ENCODE data around the gene ANAPC10. TPM values are rescaled to one million over a fixed set of nuclear protein-coding genes. Genes with fewer than 3 reads are reported as not detected.

ANAPC10 gene
- total RNA-seq, 1 donor: 34.3 TPM

- H3K4me3 ChIP-seq (ENCODE audit: low read length): no peak overlapping the region
- peaks cover 22% of the 10 kb centered on the region for H3K4me1 ChIP-seq (ENCODE audit: insufficient read depth, low read length)
- no peaks in the 10 kb centered on the region for H3K27me3 ChIP-seq (ENCODE audit: insufficient read depth, low read length)
- peaks cover 12% of the 10 kb centered on the region for H3K9me3 ChIP-seq (ENCODE audit: low read depth, low read length)
These were observed 4.4 kb downstream of the ANAPC10 start for GRCh38 chr4:145093638-145094037.

- H3K4me1 ChIP-seq (ENCODE audit: insufficient read depth, low read length): peaks cover 9% of the 10 kb centered on the region
- H3K4me3 ChIP-seq (ENCODE audit: low read length): no peak overlapping the region
- no peaks in the 10 kb centered on the region for H3K27me3 ChIP-seq (ENCODE audit: insufficient read depth, low read length)
- H3K9me3 ChIP-seq (ENCODE audit: low read depth, low read length): peaks cover 12% of the 10 kb centered on the region
These were observed 7.6 kb downstream of the ANAPC10 start for GRCh38 chr4:145090380-145090779.

GRCh38 chr4:145083891-145084605 is 13.9 kb downstream of the ANAPC10 start:
- H3K27me3 ChIP-seq (ENCODE audit: insufficient read depth, low read length): no peaks in the 10 kb centered on the region
- H3K9me3 ChIP-seq (ENCODE audit: low read depth, low read length): no peaks in the 10 kb centered on the region
- peaks cover 6% of the 10 kb centered on the region for H3K4me1 ChIP-seq (ENCODE audit: insufficient read depth, low read length)
- H3K4me3 ChIP-seq (ENCODE audit: low read length): no peak overlapping the region

DNA sequence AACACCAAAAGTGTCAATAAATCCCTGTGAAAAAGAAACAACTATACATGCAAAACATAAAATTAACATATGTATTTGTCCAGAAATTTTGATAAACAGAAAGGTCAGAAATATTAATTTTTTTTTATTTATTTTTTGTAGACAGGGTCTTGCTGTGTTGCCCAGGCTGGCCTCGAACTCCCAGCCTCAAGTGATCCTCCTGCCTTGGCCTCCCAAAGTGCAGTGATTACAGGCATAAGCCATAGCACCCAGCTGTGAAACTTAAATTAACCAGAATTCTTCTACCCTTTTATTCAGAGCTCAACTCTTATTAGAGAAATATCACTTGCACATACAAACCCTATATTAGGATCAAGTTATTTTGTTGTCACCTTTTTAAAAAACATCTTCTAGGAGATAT is 16.2 kb downstream of the ANAPC10 start:
- H3K4me3 ChIP-seq (ENCODE audit: low read length): no peak overlapping the region
- no peaks in the 10 kb centered on the region for H3K9me3 ChIP-seq (ENCODE audit: low read depth, low read length)
- no peaks in the 10 kb centered on the region for H3K4me1 ChIP-seq (ENCODE audit: insufficient read depth, low read length)
- no peaks in the 10 kb centered on the region for H3K27me3 ChIP-seq (ENCODE audit: insufficient read depth, low read length)

GRCh38 chr4:145076469-145076855 is 21.5 kb downstream of the ANAPC10 start:
- H3K4me3 ChIP-seq (ENCODE audit: low read length): no peak overlapping the region
- H3K9me3 ChIP-seq (ENCODE audit: low read depth, low read length): no peaks in the 10 kb centered on the region

GRCh38 chr4:145075742-145076468 is 22.1 kb downstream of the ANAPC10 start:
- H3K4me3 ChIP-seq (ENCODE audit: low read length): no peak overlapping the region
- no peaks in the 10 kb centered on the region for H3K4me1 ChIP-seq (ENCODE audit: insufficient read depth, low read length)
- no peaks in the 10 kb centered on the region for H3K27me3 ChIP-seq (ENCODE audit: insufficient read depth, low read length)
- H3K9me3 ChIP-seq (ENCODE audit: low read depth, low read length): no peaks in the 10 kb centered on the region

More at GRCh38 chr4:145076469-145076855, 21.5 kb downstream of the ANAPC10 start:
- Histone ChIP-seq H3K4me1 (ENCODE audit: insufficient read depth, low read length) (no peaks in the 10 kb centered on the region), H3K27me3 (ENCODE audit: insufficient read depth, low read length) (no peaks in the 10 kb centered on the region)

GRCh38 chr4:145071560-145071959 is 26.4 kb downstream of the ANAPC10 start:
- Histone ChIP-seq H3K4me3 (ENCODE audit: low read length) (no peak overlapping the region), H3K4me1 (ENCODE audit: insufficient read depth, low read length) (no peaks in the 10 kb centered on the region), H3K9me3 (ENCODE audit: low read depth, low read length) (no peaks in the 10 kb centered on the region), H3K27me3 (ENCODE audit: insufficient read depth, low read length) (no peaks in the 10 kb centered on the region)

DNA sequence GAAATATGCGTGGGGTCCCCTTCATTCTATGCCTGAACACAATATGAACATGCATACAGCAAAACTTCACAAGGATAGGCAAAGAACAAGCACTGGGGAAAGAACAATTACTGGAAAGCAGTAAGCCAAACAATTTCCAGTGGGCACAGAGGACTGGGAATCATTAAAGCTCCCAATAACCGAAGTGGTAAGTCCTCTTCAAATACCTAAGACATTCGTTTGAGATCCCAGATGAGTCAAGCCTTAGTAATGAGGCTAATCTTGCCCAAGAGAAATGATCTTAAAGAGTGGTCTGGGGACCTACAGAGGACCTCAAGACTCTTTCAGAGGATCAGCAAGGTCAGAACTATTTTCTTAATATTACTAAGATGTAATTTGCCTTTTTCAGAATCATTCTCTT is 28.6 kb downstream of the ANAPC10 start:
- Histone ChIP-seq H3K27me3 (ENCODE audit: insufficient read depth, low read length) (no peaks in the 10 kb centered on the region), H3K4me3 (ENCODE audit: low read length) (no peak overlapping the region), H3K4me1 (ENCODE audit: insufficient read depth, low read length) (no peaks in the 10 kb centered on the region), H3K9me3 (ENCODE audit: low read depth, low read length) (no peaks in the 10 kb centered on the region)

GRCh38 chr4:145066063-145066501 is 31.9 kb downstream of the ANAPC10 start:
- H3K27me3 ChIP-seq (ENCODE audit: insufficient read depth, low read length): no peaks in the 10 kb centered on the region
- no peaks in the 10 kb centered on the region for H3K9me3 ChIP-seq (ENCODE audit: low read depth, low read length)
- no peak overlapping the region for H3K4me3 ChIP-seq (ENCODE audit: low read length)
- no peaks in the 10 kb centered on the region for H3K4me1 ChIP-seq (ENCODE audit: insufficient read depth, low read length)

- Histone ChIP-seq H3K4me3 (ENCODE audit: low read length) (no peak overlapping the region), H3K4me1 (ENCODE audit: insufficient read depth, low read length) (no peaks in the 10 kb centered on the region), H3K27me3 (ENCODE audit: insufficient read depth, low read length) (no peaks in the 10 kb centered on the region), H3K9me3 (ENCODE audit: low read depth, low read length) (no peaks in the 10 kb centered on the region)
These were observed 36.6 kb downstream of the ANAPC10 start for GRCh38 chr4:145061318-145061920.

GRCh38 chr4:145058256-145058655 is 39.7 kb downstream of the ANAPC10 start:
- Histone ChIP-seq H3K4me3 (ENCODE audit: low read length) (no peak overlapping the region), H3K27me3 (ENCODE audit: insufficient read depth, low read length) (no peaks in the 10 kb centered on the region), H3K4me1 (ENCODE audit: insufficient read depth, low read length) (no peaks in the 10 kb centered on the region), H3K9me3 (ENCODE audit: low read depth, low read length) (no peaks in the 10 kb centered on the region)

DNA sequence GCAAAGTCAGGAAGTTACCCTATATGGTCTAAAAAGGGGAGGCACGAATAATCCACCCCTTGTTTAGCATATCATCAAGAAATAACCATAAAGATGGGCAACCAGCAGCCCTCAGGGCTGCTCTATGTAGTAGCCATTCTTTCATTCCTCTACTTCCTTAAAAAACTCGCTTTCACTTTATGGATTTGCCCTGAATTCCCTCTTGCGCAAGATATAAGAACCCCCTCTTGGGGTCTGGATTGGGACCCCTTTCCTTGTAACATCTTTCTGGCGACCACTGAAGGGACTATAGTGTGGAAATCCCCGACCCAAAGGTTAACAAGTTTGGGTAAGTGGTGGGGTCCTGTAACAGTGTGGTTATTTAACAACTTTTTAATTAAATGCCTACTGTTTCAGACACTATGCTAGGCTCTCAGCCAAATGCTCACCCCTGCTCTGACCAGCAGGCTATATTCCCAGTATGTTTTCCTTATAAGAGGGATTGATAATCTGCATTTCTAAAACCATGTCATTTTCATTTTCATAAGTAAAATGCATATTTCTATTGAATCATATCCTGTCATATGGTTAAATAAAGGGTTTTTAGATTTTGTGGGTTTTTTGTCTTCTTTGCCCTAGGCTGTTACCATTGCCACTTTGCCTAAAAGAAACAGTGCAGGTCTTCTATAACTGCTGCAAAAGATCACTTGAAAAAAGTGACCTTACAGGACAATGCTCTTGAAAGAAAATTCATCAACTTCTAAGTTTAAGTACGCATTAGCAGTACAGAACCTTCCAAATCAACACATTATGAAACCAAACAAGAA is 41.5 kb downstream of the ANAPC10 start:
- Histone ChIP-seq H3K9me3 (ENCODE audit: low read depth, low read length) (no peaks in the 10 kb centered on the region), H3K27me3 (ENCODE audit: insufficient read depth, low read length) (no peaks in the 10 kb centered on the region), H3K4me1 (ENCODE audit: insufficient read depth, low read length) (no peaks in the 10 kb centered on the region), H3K4me3 (ENCODE audit: low read length) (no peak overlapping the region)

DNA sequence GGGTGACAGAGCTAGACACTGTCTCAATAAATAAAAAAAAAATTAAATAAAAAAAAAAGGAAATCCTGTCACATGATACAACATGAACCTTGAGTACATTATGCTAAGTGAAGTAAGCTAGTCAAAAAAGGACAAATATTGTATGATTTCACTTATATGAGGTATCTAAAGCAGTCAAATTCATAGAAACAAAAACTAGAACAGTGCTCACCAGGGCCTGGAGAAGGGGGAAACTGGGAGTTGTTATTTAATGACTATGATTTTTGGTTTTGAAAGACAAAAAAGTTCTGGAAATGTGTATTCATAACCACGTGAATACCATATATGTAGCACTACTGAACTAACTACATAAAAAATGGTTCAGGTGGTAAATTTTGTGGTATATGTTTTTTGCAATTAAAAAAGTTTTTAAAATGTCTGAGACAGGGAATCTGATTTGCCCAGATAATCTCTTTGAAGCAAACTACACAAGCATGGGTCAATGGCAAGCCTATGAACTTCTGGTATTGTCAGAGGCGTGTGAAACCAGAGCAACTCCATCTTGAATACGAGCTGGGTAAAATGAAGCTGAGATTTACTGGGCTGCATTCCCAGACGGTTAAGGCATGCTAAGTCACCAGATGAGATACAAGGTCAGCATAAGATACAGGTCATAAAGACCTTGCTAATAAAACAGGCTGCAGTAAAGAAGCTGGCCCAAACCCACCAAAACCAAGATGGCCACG is 42.3 kb downstream of the ANAPC10 start:
- H3K9me3 ChIP-seq (ENCODE audit: low read depth, low read length): no peaks in the 10 kb centered on the region
- H3K27me3 ChIP-seq (ENCODE audit: insufficient read depth, low read length): no peaks in the 10 kb centered on the region
- H3K4me1 ChIP-seq (ENCODE audit: insufficient read depth, low read length): no peaks in the 10 kb centered on the region
- no peak overlapping the region for H3K4me3 ChIP-seq (ENCODE audit: low read length)

GRCh38 chr4:145049241-145049640 is 48.8 kb downstream of the ANAPC10 start:
- no peaks in the 10 kb centered on the region for H3K4me1 ChIP-seq (ENCODE audit: insufficient read depth, low read length)
- H3K9me3 ChIP-seq (ENCODE audit: low read depth, low read length): no peaks in the 10 kb centered on the region
- no peaks in the 10 kb centered on the region for H3K27me3 ChIP-seq (ENCODE audit: insufficient read depth, low read length)
- H3K4me3 ChIP-seq (ENCODE audit: low read length): no peak overlapping the region
